Jurkat, Clone E6-1 (cell line): ENCODE results near the gene DAPK2.

Source experiments
- DNase-seq: peaks from one replicate; pipeline ENCODE4 v3.0.0-alpha.2; 2011; ENCODE audit warnings: low read depth, low spot score
- H3K4me3 ChIP-seq: 2 replicates; pipeline ENCODE4 v1.5.1; 2011; ENCODE audit warnings: mild to moderate bottlenecking, low read length, control low read depth, moderate library complexity

DAPK2 gene

GRCh38 chr15:63891079-63891767 is 155.1 kb downstream of the DAPK2 start:
- no peak overlapping the region for H3K4me3 ChIP-seq
- DNase-seq, result peak; percentile 64

GRCh38 chr15:63890617-63891016 is 155.7 kb downstream of the DAPK2 start:
- no peak overlapping the region for H3K4me3 ChIP-seq
- no peak for DNase-seq

GRCh38 chr15:63889831-63890230 is 156.5 kb downstream of the DAPK2 start:
- DNase-seq, result no peak
- H3K4me3 ChIP-seq, result no peak overlapping the region

GRCh38 chr15:63888823-63889222 is 157.5 kb downstream of the DAPK2 start:
- H3K4me3 ChIP-seq, result no peak overlapping the region
- DNase-seq, result peak; percentile 30

GRCh38 chr15:63888146-63888545 is 158.1 kb downstream of the DAPK2 start:
- no peak overlapping the region for H3K4me3 ChIP-seq
- no peak for DNase-seq

- no peak for DNase-seq
- H3K4me3 ChIP-seq, result no peak overlapping the region
Measured at GRCh38 chr15:63887630-63888029, 158.7 kb downstream of the DAPK2 start.

GRCh38 chr15:63884953-63885352 is 161.3 kb downstream of the DAPK2 start:
- no peak overlapping the region for H3K4me3 ChIP-seq
- DNase-seq, result no peak

GRCh38 chr15:63881431-63881830 is 164.9 kb downstream of the DAPK2 start:
- DNase-seq, result no peak
- no peak overlapping the region for H3K4me3 ChIP-seq

- H3K4me3 ChIP-seq, result no peak overlapping the region
- DNase-seq, result no peak
Measured at GRCh38 chr15:63880744-63881143, 165.5 kb downstream of the DAPK2 start.

- no peak overlapping the region for H3K4me3 ChIP-seq
- no peak for DNase-seq
Measured at GRCh38 chr15:63879995-63880394, 166.3 kb downstream of the DAPK2 start.

- no peak for DNase-seq
- no peak overlapping the region for H3K4me3 ChIP-seq
Measured at GRCh38 chr15:63879211-63879610, 167.1 kb downstream of the DAPK2 start.

GRCh38 chr15:63877713-63878271 is 168.5 kb downstream of the DAPK2 start:
- DNase-seq, result no peak
- H3K4me3 ChIP-seq, result no peak overlapping the region

- DNase-seq, result no peak
- H3K4me3 ChIP-seq, result no peak overlapping the region
Measured at GRCh38 chr15:63876085-63876662, 170.1 kb downstream of the DAPK2 start.

- H3K4me3 ChIP-seq, result no peak overlapping the region
- DNase-seq, result no peak
Measured at GRCh38 chr15:63874616-63875015, 171.7 kb downstream of the DAPK2 start.

- no peak for DNase-seq
Measured at GRCh38 chr15:63872759-63873510, 173.3 kb downstream of the DAPK2 start.

GRCh38 chr15:63870487-63871209 is 175.6 kb downstream of the DAPK2 start:
- no peak overlapping the region for H3K4me3 ChIP-seq
- DNase-seq, result no peak

More at GRCh38 chr15:63872759-63873510, 173.3 kb downstream of the DAPK2 start:
- no peak overlapping the region for H3K4me3 ChIP-seq

- no peak overlapping the region for H3K4me3 ChIP-seq
- no peak for DNase-seq
Measured at GRCh38 chr15:63870043-63870394, 176.3 kb downstream of the DAPK2 start.

- no peak overlapping the region for H3K4me3 ChIP-seq
- no peak for DNase-seq
Measured at GRCh38 chr15:63869371-63870042, 176.8 kb downstream of the DAPK2 start.

- DNase-seq, result no peak
- no peak overlapping the region for H3K4me3 ChIP-seq
Measured at GRCh38 chr15:63864186-63864585, 182.1 kb downstream of the DAPK2 start.
